Neural progenitor cell (in vitro differentiated cells): ENCODE data around the gene SSBP4. TPM values are rescaled to one million over a fixed set of nuclear protein-coding genes. Genes with fewer than 3 reads are reported as not detected.

Source experiments
- DNase-seq: peaks from one replicate; pipeline ENCODE4 v3.0.0-alpha.2; 2016; ENCODE audit warnings: low spot score
- H2AFZ ChIP-seq: fragments of 200-600 bp; sonication (generic); replicated peaks from 2 replicates; pipeline ENCODE4 v1.6.1; 2016; ENCODE audit warnings: antibody characterized with exemption
- H3F3A ChIP-seq: fragments of 200-600 bp; sonication (generic); 2 replicates; pipeline ENCODE4 v1.6.1; 2016; ENCODE audit warnings: antibody characterized with exemption, low read depth
- H3K27ac ChIP-seq: fragments of 200-600 bp; sonication (generic); 2 replicates; pipeline ENCODE4 v1.5.1; 2016; ENCODE audit warnings: mild to moderate bottlenecking
- H3K27me3 ChIP-seq: fragments of 200-600 bp; sonication (generic); 2 replicates; pipeline ENCODE4 v1.6.1; 2016; ENCODE audit warnings: mild to moderate bottlenecking, moderate library complexity
- H3K36me3 ChIP-seq: fragments of 200-600 bp; sonication (generic); 2 replicates; pipeline ENCODE4 v1.5.1; 2016
- H3K4me1 ChIP-seq: fragments of 200-600 bp; sonication (generic); 2 replicates; pipeline ENCODE4 v1.6.1; 2016; ENCODE audit warnings: mixed run types
- H3K4me2 ChIP-seq: fragments of 200-600 bp; sonication (generic); 2 replicates; pipeline ENCODE4 v1.6.1; 2016
- H3K4me3 ChIP-seq: fragments of 200-600 bp; sonication (generic); 2 replicates; pipeline ENCODE4 v1.5.1; 2016
- H3K79me2 ChIP-seq: fragments of 200-600 bp; sonication (generic); 2 replicates; pipeline ENCODE4 v1.6.1; 2016; ENCODE audit warnings: low read depth
- H3K9ac ChIP-seq: fragments of 200-600 bp; sonication (generic); 2 replicates; pipeline ENCODE4 v1.6.1; 2016
- H3K9me3 ChIP-seq: fragments of 200-600 bp; sonication (generic); 2 replicates; pipeline ENCODE4 v1.5.1; 2016; ENCODE audit warnings: low read depth
- H4K20me1 ChIP-seq: fragments of 200-600 bp; sonication (generic); 2 replicates; pipeline ENCODE4 v1.6.1; 2016; ENCODE audit warnings: low read depth
- H3K27ac Mint-ChIP-seq: 3 replicates; pipeline ENCODE4 v1.8.0; 2021; ENCODE audit warnings: mixed read lengths
- H3K27me3 Mint-ChIP-seq: 2 replicates; pipeline ENCODE4 v1.8.0; 2022; ENCODE audit warnings: low read depth, mild to moderate bottlenecking, inconsistent platforms, moderate library complexity, mixed read lengths; ENCODE audit not compliant: insufficient read depth
- H3K36me3 Mint-ChIP-seq: 3 replicates; pipeline ENCODE4 v1.8.0; 2021; ENCODE audit warnings: mixed read lengths
- H3K4me1 Mint-ChIP-seq: 3 replicates; pipeline ENCODE4 v1.8.0; 2021; ENCODE audit warnings: mixed read lengths
- H3K4me3 Mint-ChIP-seq: 3 replicates; pipeline ENCODE4 v1.8.0; 2021; ENCODE audit warnings: mild to moderate bottlenecking, moderate library complexity, mixed read lengths
- H3K9me3 Mint-ChIP-seq: 3 replicates; pipeline ENCODE4 v1.8.0; 2020; ENCODE audit warnings: mixed read lengths
- CTCF ChIP-seq: fragments of 200-600 bp; sonication (generic); IDR thresholded peaks from 2 replicates; pipeline ENCODE4 v1.5.1; 2017; ENCODE audit warnings: antibody characterized with exemption, mild to moderate bottlenecking
- EZH2 ChIP-seq: fragments of 200-600 bp; sonication (generic); IDR thresholded peaks from 2 replicates; pipeline ENCODE4 v1.6.1; 2017; ENCODE audit warnings: antibody characterized with exemption, mild to moderate bottlenecking, moderate library complexity
- EZH2phosphoT487 ChIP-seq: fragments of 200-600 bp; sonication (generic); IDR thresholded peaks from 2 replicates; pipeline ENCODE4 v1.6.1; 2017; ENCODE audit warnings: antibody characterized with exemption
- total RNA-seq: library from RNA; depleted of rRNA; stranded (reverse); fragments of >200 nt; gene quantifications from 2 replicates; pipeline ENCODE4 v1.2.3, GENCODE V29; 2015; ENCODE audit warnings: low replicate concordance

The SSBP4 gene
- total RNA-seq, 1 donor from 2014 or later = 21.1 TPM

GRCh38 chr19:18415178-18415867, 3.9 kb upstream of the SSBP4 start:
- Histone ChIP-seq H3K36me3 (no peaks in the 10 kb centered on the region), H3K9ac (no peak overlapping the region), H3F3A (peaks cover 38% of the 10 kb centered on the region), H3K79me2 (peaks cover 6% of the 10 kb centered on the region), H4K20me1 (peaks cover 3% of the 10 kb centered on the region), H3K27ac (no peak overlapping the region), H2AFZ (no peak overlapping the region), H3K9me3 (no peaks in the 10 kb centered on the region), H3K27me3 (peaks cover 41% of the 10 kb centered on the region), H3K4me3 (no peak overlapping the region), H3K4me2 (no peak overlapping the region), H3K4me1 (peaks cover 7% of the 10 kb centered on the region)
- peak overlapping the region; percentile 83 for H3K4me3 Mint-ChIP-seq
- no peak for DNase-seq
- peaks cover 2% of the 10 kb centered on the region for H3K9me3 Mint-ChIP-seq
- H3K4me1 Mint-ChIP-seq = peaks cover 49% of the 10 kb centered on the region
- peak overlapping the region; percentile 23 for H3K27ac Mint-ChIP-seq
- H3K27me3 Mint-ChIP-seq = peaks cover 34% of the 10 kb centered on the region
- H3K36me3 Mint-ChIP-seq = no peaks in the 10 kb centered on the region
- TF ChIP-seq CTCF (no peak), EZH2phosphoT487 (no peak), EZH2 (no peak)

GRCh38 chr19:18416778-18417249, 2.4 kb upstream of the SSBP4 start:
- H3K27me3 Mint-ChIP-seq = peaks cover 28% of the 10 kb centered on the region
- TF ChIP-seq EZH2phosphoT487 (no peak), EZH2 (no peak), CTCF (no peak)
- no peak overlapping the region for H2AFZ ChIP-seq

GRCh38 chr19:18417250-18418028, 1.8 kb upstream of the SSBP4 start:
- Mint-ChIP-seq H3K36me3 (no peaks in the 10 kb centered on the region), H3K9me3 (peaks cover 1% of the 10 kb centered on the region), H3K4me1 (peaks cover 60% of the 10 kb centered on the region), H3K27me3 (peaks cover 24% of the 10 kb centered on the region), H3K4me3 (peak overlapping the region; percentile 89), H3K27ac (peak overlapping the region; percentile 76)
- peaks cover 19% of the 10 kb centered on the region for H4K20me1 ChIP-seq
- H2AFZ ChIP-seq = no peak overlapping the region
- H3K4me3 ChIP-seq = peak overlapping the region; percentile 37
- no peaks in the 10 kb centered on the region for H3K9me3 ChIP-seq
- no peak overlapping the region for H3K9ac ChIP-seq
- H3K4me1 ChIP-seq = peaks cover 7% of the 10 kb centered on the region
- H3K4me2 ChIP-seq = peak overlapping the region; percentile 72
- TF ChIP-seq CTCF = no peak
- no peak for TF ChIP-seq EZH2
- no peaks in the 10 kb centered on the region for H3K36me3 ChIP-seq
- DNase-seq = peak; percentile 88
- H3K79me2 ChIP-seq = peaks cover 18% of the 10 kb centered on the region
- peaks cover 34% of the 10 kb centered on the region for H3K27me3 ChIP-seq
- no peak overlapping the region for H3K27ac ChIP-seq
- peaks cover 42% of the 10 kb centered on the region for H3F3A ChIP-seq

More at GRCh38 chr19:18416778-18417249, 2.4 kb upstream of the SSBP4 start:
- peaks cover 7% of the 10 kb centered on the region for H3K4me1 ChIP-seq
- peak overlapping the region; percentile 72 for H3K4me2 ChIP-seq
- H3K27ac ChIP-seq = no peak overlapping the region
- no peak overlapping the region for H3K9ac ChIP-seq
- Mint-ChIP-seq H3K27ac (peak overlapping the region; percentile 98), H3K36me3 (no peaks in the 10 kb centered on the region), H3K9me3 (peaks cover 2% of the 10 kb centered on the region), H3K4me1 (peaks cover 56% of the 10 kb centered on the region), H3K4me3 (peak overlapping the region; percentile 84)
- H4K20me1 ChIP-seq = peaks cover 18% of the 10 kb centered on the region
- peak; percentile 92 for DNase-seq
- H3K79me2 ChIP-seq = peaks cover 18% of the 10 kb centered on the region
- H3F3A ChIP-seq = peaks cover 42% of the 10 kb centered on the region
- peak overlapping the region; percentile 37 for H3K4me3 ChIP-seq
- H3K27me3 ChIP-seq = peaks cover 38% of the 10 kb centered on the region
- no peaks in the 10 kb centered on the region for H3K36me3 ChIP-seq
- H3K9me3 ChIP-seq = no peaks in the 10 kb centered on the region
